ENCODE results near the gene EFR3B.

EFR3B gene

DNA sequence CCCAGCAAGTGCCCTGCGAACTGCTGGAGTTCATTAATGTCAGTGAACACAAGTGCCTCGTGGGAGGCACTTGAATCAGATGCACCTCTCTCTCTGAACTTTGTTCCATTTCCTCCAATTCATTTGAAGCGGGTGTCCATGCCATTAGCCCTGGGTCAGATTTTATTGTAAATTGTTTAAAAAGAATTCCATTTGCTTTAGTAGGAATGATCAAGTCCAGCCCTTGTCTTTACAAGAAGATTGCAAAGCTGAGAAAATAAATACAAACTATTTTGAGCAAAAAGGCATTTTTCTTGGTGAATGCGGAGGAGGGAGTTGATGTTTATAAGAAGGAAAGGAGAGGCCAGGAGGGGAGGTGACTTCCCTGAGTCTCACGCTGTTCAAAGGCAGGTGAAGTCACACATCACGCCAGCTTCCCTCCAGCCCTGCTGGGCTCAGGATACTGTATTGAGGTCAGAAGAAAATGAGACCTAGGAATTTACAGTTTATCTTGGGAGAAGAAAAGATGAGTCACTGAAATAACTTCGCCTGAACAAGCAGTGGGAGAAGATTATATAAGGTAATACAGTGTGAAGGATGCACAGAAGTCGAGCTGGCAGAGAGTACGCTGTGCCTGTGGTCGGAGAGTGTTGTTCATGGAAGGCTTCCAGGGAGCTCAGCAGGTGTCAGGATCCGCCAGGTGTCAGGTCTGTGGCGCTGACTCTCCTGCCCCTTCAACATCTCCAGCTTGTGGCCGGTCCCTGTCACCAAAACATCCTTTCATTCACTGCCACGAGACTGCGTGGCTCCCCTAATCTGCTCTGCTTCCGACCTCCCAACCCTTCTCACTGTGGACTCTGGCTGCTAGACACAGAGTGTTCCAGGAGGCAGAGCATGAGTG lies 36.5 kb downstream of the EFR3B start:
- POLR2A ChIA-PET: interaction anchor here (1.0 to 1.8 kb wide), 6 partner anchors 11 to 103 kb away, joined by 3 to 12 read pairs (median 4); partner anchors contain the start of gene EFR3B
- CTCF ChIA-PET: interaction anchor here (1.8 kb wide), 1 partner anchor 103 kb away, joined by 9 read pairs; no protein-coding TSS in a partner anchor
- Histone ChIP-seq H3K9me3 (ENCODE audit: control insufficient read depth, insufficient read depth, low read depth, low read length) (no peaks in the 10 kb centered on the region), H3K27ac (ENCODE audit: extremely low read depth, low read depth, low read length) (peak overlapping the region; percentile 8; the same call in 1 of the 2 replicates), H3K36me3 (ENCODE audit: control insufficient read depth in 2 of 2, insufficient read depth in 1 of 2, low read length in 2 of 2) (no peaks in the 10 kb centered on the region), H3K4me3 (ENCODE audit: low read depth, low read length) (peak overlapping the region; percentile 4; the same call in 1 of the 2 replicates), H3K4me1 (ENCODE audit: control insufficient read depth, insufficient read depth, low read length) (peaks cover 21% of the 10 kb centered on the region)
- 0 out of 2 replicates have a peak, but pooled peaks have one; percentile 20 for TF ChIP-seq ZFP69B (tag by site-specific recombination; IDR thresholded peaks at IDR 0.05)
- peak; percentile 95 for TF ChIP-seq SP7 (tag by site-specific recombination; IDR thresholded peaks at IDR 0.05)
- no peak for TF ChIP-seq ZNF670 (tag by site-specific recombination; IDR thresholded peaks at IDR 0.05; ENCODE audit: low read depth)
- peak; percentile 69 for TF ChIP-seq GLIS1 (tag by site-specific recombination; IDR thresholded peaks at IDR 0.05)
- no peak for TF ChIP-seq ZNF664 (tag by site-specific recombination; IDR thresholded peaks at IDR 0.05)
- peak; percentile 96 for TF ChIP-seq SCRT1 (tag by site-specific recombination; IDR thresholded peaks at IDR 0.05; ENCODE audit: borderline replicate concordance)
- TF ChIP-seq FEZF1 (tag by site-specific recombination; IDR thresholded peaks at IDR 0.05): no peak; the same call in 1 of the 2 replicates
- TF ChIP-seq ZBTB17 (tag by site-specific recombination; IDR thresholded peaks at IDR 0.05): peak; percentile 89
- TF ChIP-seq, protein P1, sequence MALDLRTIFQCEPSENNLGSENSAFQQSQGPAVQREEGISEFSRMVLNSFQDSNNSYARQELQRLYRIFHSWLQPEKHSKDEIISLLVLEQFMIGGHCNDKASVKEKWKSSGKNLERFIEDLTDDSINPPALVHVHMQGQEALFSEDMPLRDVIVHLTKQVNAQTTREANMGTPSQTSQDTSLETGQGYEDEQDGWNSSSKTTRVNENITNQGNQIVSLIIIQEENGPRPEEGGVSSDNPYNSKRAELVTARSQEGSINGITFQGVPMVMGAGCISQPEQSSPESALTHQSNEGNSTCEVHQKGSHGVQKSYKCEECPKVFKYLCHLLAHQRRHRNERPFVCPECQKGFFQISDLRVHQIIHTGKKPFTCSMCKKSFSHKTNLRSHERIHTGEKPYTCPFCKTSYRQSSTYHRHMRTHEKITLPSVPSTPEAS (tag by site-specific recombination; IDR thresholded peaks at IDR 0.05): no peak
- TF ChIP-seq OVOL3 (tag by site-specific recombination; IDR thresholded peaks at IDR 0.05): peak; percentile 56; the same call in 1 of the 2 replicates
- peak; percentile 34; the same call in 1 of the 2 replicates for TF ChIP-seq ZNF341 (tag by site-specific recombination; IDR thresholded peaks at IDR 0.05; ENCODE audit: low read depth)
- no peak for TF ChIP-seq ZNF248 (tag by site-specific recombination; IDR thresholded peaks at IDR 0.05)
- no peak for TF ChIP-seq HOXA7 (CRISPR knock-in tag; IDR thresholded peaks at IDR 0.05; ENCODE audit: borderline replicate concordance)
- TF ChIP-seq ZNF350 (tag by site-specific recombination; IDR thresholded peaks at IDR 0.05): no peak
- TF ChIP-seq, protein P2, sequence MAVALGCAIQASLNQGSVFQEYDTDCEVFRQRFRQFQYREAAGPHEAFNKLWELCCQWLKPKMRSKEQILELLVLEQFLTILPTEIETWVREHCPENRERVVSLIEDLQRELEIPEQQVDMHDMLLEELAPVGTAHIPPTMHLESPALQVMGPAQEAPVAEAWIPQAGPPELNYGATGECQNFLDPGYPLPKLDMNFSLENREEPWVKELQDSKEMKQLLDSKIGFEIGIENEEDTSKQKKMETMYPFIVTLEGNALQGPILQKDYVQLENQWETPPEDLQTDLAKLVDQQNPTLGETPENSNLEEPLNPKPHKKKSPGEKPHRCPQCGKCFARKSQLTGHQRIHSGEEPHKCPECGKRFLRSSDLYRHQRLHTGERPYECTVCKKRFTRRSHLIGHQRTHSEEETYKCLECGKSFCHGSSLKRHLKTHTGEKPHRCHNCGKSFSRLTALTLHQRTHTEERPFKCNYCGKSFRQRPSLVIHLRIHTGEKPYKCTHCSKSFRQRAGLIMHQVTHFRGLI (tag by site-specific recombination; IDR thresholded peaks at IDR 0.05): peak; percentile 58; the same call in 1 of the 2 replicates
- TF ChIP-seq, protein P3, sequence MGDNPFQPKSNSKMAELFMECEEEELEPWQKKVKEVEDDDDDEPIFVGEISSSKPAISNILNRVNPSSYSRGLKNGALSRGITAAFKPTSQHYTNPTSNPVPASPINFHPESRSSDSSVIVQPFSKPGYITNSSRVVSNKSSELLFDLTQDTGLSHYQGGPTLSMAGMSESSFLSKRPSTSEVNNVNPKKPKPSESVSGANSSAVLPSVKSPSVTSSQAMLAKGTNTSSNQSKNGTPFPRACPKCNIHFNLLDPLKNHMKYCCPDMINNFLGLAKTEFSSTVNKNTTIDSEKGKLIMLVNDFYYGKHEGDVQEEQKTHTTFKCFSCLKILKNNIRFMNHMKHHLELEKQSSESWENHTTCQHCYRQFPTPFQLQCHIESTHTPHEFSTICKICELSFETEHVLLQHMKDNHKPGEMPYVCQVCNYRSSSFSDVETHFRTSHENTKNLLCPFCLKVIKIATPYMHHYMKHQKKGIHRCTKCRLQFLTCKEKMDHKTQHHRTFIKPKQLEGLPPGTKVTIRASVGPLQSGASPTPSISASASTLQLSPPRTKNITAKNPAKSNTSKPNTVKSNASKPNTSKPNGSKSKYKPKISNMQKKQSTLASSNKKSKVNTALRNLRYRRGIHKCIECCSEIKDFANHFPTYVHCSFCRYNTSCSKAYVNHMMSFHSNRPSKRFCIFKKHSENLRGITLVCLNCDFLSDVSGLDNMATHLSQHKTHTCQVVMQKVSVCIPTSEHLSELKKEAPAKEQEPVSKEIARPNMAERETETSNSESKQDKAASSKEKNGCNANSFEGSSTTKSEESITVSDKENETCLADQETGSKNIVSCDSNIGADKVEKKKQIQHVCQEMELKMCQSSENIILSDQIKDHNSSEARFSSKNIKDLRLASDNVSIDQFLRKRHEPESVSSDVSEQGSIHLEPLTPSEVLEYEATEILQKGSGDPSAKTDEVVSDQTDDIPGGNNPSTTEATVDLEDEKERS (tag by site-specific recombination; IDR thresholded peaks at IDR 0.05): no peak; the same call in 1 of the 2 replicates
- 0 out of 2 replicates have a peak, but pooled peaks have one; percentile 4 for TF ChIP-seq ZNF146 (tag by site-specific recombination; IDR thresholded peaks at IDR 0.05)
- TF ChIP-seq SP3 (tag by site-specific recombination; IDR thresholded peaks at IDR 0.05): peak; percentile 38; the same call in 1 of the 2 replicates
- no peak for TF ChIP-seq ZNF514 (tag by site-specific recombination; IDR thresholded peaks at IDR 0.05)
- TF ChIP-seq ZNF311 (tag by site-specific recombination; IDR thresholded peaks at IDR 0.05; ENCODE audit: borderline replicate concordance): no peak
- TF ChIP-seq, protein P4, sequence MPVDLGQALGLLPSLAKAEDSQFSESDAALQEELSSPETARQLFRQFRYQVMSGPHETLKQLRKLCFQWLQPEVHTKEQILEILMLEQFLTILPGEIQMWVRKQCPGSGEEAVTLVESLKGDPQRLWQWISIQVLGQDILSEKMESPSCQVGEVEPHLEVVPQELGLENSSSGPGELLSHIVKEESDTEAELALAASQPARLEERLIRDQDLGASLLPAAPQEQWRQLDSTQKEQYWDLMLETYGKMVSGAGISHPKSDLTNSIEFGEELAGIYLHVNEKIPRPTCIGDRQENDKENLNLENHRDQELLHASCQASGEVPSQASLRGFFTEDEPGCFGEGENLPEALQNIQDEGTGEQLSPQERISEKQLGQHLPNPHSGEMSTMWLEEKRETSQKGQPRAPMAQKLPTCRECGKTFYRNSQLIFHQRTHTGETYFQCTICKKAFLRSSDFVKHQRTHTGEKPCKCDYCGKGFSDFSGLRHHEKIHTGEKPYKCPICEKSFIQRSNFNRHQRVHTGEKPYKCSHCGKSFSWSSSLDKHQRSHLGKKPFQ (tag by site-specific recombination; IDR thresholded peaks at IDR 0.05): peak; percentile 64; the same call in 1 of the 2 replicates
- no peak for TF ChIP-seq ZFP37 (tag by site-specific recombination; IDR thresholded peaks at IDR 0.05)
- no peak for TF ChIP-seq SETDB1 (IDR thresholded peaks at IDR 0.05; ENCODE audit: insufficient read length, low read length)
- TF ChIP-seq SALL2 (tag by site-specific recombination; IDR thresholded peaks at IDR 0.05; ENCODE audit: borderline replicate concordance): no peak
- TF ChIP-seq ZNF140 (tag by site-specific recombination; IDR thresholded peaks at IDR 0.05): no peak
- TF ChIP-seq, protein P5, sequence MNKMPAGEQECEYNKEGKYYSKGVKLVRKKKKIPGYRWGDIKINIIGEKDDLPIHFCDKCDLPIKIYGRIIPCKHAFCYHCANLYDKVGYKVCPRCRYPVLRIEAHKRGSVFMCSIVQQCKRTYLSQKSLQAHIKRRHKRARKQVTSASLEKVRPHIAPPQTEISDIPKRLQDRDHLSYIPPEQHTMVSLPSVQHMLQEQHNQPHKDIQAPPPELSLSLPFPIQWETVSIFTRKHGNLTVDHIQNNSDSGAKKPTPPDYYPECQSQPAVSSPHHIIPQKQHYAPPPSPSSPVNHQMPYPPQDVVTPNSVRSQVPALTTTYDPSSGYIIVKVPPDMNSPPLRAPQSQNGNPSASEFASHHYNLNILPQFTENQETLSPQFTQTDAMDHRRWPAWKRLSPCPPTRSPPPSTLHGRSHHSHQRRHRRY (tag by site-specific recombination; IDR thresholded peaks at IDR 0.05): no peak
- no peak for TF ChIP-seq ZNF114 (tag by site-specific recombination; IDR thresholded peaks at IDR 0.05)
- TF ChIP-seq ZNF10 (tag by site-specific recombination; IDR thresholded peaks at IDR 0.05): peak; percentile 91
- no peak for TF ChIP-seq ZNF221 (tag by site-specific recombination; IDR thresholded peaks at IDR 0.05; ENCODE audit: borderline replicate concordance)
